HG03460 (cell line): ENCODE measurements around the gene SIRPA.
"Not testable (repeated sequence)": the region's sequence is repeated elsewhere in the genome, so short reads cannot be mapped to it uniquely, and the experiment has no call there.

ENCODE experiments used
- ATAC-seq: cut with Tn5 transposase; IDR thresholded peaks from one replicate; pipeline ENCODE4 v1.9.1; 2021; ENCODE audit not compliant: unreplicated experiment

The SIRPA gene

DNA sequence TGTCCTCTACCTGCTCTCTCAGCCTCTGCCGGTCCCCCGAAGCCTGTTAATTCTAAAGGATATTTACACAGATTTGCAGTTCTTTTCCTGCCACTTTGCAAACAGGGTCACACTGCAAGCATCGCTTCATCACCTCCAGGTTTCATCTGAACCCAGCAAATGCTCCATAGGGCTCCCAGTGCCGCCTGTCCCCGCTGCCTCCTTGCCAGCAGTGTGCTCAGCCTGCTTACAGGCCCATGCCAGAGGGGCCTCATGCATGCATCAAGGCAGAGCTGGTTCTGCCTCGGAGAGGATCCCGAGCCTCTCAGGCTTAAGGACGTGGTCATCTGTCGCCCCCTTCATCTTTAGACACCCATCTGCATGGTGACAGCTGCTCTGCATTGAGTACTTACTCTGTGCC lies 10.5 kb downstream of the SIRPA start:
- no peak for ATAC-seq

DNA sequence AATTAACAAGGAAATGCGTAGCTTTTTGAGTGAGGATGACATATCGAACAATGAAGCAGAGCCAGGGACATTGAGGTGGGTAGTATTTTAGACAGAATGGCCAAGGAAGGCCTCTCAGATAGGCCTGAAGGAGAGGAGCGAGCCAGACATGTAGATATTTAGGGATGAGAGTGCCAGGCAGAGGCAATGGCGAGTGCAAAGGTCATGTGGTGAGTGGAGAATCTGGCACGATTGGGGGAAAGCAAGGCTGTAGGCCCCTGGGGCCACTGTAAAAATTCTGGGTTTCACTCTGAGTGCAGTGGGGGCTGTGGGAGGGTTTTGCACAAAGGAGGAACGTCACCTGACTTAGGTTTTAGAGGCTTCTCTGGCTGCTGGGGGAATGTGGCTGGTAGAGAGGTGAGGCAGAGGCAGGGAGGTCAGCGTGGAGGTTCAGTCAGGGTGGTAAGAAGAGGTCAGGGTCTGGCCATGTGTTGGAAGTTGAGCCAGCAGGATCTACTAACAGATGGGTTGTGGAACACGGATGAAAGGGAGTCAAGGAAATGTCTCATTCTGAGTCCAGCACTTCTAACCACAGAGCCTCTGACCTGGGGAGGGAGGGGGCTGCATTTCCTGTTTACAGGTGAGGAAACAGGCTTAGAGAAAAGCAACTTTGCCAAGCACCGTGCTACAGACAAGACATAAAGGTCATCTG lies 11.3 kb downstream of the SIRPA start:
- ATAC-seq = no peak

DNA sequence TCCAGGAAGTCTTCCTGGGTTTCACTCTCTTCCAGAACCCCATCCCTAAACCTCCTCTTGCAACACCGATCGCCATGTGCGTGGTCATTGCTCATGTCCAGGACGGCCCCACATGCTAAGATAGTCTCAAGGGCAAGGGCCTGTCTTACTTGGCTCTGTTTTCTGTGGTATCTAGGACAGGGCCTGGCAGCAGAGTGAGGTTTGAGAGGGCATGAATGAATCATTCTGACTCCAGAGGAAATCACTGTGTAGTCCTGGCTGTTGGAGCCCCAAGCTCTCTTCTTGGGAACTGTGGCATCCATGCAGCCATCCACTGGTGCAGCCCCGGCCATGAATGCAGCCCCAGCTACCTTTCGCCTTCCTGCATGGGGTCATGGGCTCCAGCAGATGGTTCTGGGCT lies 12.4 kb downstream of the SIRPA start:
- no peak for ATAC-seq

DNA sequence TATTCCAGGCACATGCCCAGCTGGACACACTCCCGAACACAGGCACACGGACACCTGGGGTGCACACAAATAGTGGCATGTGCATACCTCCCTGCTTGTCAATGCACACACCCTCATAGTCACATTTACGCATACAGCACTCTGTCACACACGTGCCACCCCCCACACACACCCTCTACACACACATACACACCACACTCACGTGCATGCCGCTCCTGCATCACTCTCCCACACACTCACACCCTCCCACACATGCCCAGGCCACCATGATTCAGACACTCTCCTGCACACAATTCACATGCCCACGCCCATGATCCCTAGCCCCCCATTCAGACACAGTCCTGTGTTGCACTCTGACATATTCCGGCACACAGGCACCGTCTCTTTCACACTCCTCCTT lies 13.0 kb downstream of the SIRPA start:
- no peak for ATAC-seq

DNA sequence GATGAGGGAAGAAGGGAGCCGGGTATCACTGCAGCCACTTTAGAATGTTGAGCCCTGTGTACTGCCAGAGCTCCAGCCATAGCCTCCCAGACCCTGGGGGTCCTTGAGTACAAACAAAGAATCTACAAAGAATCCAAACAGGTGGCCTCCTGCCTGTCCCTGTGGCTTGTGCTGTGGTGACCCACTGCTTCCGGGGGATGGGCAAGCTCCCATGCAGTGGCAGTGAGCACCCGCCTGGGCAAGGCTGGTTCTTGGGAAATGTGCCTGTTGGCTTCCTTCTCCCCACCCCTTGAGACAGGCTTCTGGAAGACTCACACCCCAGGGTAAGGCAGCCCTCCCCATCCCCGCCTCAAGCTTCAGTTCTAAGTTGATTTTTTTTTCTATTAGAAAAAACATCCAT lies 13.9 kb downstream of the SIRPA start:
- ATAC-seq = no peak

DNA sequence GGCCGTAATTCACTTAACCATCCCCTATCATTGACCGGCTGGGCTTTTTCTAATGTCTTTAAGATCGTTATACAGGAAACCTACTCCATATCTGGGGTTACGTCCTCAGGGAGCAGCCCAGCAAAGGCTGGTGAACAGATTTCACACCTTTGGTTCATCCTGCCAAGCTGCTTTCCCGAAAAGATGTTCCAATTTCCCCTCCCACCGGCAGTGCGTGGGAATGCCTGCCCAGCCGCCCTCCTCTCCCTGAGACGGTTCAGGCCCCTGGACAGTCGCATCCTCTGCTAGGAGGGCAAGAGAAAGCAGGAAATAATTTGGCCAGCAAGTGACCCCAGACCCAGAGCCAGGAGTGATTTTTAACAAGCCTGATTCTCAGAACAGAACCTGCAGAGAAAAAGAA lies 16.3 kb downstream of the SIRPA start:
- no peak for ATAC-seq

DNA sequence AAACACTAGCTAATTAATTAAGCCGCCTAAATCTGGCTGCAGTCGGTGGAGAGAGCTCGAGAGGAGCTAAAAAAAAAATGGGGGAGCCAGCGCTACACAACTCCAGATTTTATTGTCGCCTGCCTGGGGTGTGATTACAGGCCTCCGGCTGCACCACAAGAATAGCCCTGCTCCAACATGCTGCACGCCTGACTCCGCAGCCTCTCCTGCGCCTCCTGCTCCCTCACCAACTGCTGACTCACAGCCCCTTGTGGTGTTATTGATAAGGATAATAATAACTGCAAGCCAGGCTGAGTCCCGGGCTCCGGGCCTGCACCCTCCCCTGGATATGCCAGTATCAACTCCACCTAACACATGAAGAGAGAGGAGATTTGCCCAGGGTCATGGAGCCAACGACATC lies 16.8 kb downstream of the SIRPA start:
- no peak for ATAC-seq

DNA sequence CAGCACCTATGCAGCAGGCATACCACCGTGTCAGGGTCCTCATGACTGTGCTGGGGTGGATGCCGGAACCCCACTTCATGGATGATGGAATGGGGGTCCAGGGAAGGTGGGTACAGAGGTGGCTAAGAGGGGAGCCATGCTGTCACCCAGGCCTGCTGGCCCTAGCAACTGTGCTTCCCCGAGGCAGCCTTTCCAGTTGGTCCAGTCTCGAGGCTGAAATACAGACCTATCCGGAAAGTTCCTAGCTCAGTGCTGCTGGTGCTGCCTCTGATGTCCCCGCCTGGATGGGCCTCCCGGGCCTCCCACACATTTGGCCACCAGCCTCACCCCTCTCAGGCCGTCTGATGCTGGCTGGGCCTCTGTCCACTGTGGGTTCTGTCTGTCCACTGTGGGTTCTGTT lies 17.4 kb downstream of the SIRPA start:
- ATAC-seq = no peak

DNA sequence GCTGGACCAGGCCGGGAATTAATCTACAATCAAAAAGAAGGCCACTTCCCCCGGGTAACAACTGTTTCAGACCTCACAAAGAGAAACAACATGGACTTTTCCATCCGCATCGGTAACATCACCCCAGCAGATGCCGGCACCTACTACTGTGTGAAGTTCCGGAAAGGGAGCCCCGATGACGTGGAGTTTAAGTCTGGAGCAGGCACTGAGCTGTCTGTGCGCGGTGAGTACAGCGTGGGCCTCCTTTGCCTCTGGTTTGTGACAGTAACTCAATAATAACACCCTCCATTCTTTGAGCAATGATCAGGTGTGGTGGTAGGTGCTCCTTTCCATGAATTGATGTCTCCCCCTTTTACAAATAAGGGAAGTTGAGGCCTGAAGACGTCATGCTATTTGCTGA lies 20.0 kb downstream of the SIRPA start:
- ATAC-seq = not testable (repeated sequence)

DNA sequence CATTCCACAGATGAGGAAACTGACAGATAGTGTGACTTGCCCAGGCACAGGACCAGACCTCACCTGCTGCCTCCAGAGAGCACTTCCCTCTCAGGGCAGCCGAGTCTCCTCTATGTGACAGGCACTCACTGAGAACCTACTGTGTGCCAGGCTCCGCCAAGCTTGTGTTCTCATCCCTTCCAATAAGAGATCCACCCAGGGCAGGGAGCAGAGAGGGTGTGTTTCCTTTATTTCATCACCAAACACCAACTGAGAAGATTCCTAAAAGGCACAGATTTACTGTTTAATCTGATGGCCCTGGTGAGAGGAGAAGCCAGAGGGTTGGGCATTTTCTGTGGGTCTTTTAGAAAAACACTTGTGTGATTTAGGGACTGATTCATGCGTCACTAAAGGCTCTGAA lies 20.5 kb downstream of the SIRPA start:
- ATAC-seq = no peak

DNA sequence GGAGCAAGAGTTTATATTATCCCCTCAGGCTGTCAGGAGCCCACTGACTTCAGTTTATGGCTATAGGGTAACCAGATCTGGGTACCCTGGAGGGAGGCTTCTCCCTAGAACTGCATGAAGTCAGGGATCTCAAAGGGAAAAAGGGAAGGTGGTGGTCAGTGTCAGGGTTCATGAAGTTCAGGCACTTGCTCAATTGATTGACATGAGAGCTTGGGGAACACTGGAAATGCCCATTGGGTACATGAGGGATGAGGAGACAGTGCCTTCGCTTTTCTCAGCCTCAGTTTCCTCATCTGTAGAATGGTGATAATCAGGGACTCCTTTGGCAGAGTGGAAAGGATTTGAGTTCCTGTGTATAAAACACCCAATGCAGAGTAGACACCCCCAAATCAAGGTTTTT lies 22.6 kb downstream of the SIRPA start:
- ATAC-seq = no peak

DNA sequence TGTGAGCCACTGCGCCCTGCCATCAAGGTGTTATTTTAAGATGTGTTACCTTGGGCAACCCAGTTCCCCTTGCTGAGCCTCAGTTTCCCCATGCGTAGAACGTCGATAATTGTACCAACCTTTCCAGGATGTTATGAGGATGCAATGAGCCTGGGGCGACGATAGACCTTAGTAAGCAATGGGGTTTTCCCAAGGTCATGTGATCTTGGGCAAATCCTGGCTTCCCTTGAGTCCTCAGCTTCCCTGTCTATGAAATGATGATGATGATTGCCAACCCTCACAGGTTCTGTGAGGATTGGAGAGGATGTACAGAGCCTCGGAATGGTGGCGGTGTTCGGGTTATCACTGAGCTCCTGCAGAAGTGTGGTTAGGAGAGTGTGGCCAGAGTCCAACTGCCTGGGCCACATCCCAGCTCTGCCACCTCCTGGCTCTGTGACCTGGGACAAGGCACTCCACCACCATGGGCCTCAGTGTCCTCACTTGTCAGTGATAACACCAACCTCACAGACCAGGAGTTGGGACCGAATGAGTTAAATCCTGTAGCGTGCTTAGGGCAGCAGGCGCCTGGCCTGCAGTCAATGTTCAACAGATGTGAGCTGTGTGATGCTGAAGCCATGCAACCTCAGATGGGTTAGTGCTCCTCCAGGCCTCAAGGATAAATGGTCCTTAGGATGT lies 23.4 kb downstream of the SIRPA start:
- no peak for ATAC-seq

DNA sequence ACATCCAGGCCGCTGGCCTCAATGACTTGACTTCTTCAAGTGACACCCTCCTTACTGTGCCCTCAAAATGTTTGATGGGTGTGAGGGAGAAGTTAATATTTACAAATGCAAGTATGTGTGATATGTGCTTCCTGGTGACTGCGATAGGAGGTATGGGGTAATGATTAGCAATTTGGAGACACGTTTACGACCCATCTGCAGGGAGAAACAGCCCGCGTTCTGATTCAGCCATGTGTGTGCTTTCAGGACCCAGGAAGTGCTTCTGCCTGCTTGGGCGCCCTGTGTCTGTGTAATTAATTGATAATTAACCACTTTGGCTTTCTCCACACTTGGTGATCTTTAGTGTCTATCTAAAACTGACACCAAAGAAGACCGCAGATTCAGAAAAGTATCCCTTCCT lies 25.0 kb downstream of the SIRPA start:
- no peak for ATAC-seq

DNA sequence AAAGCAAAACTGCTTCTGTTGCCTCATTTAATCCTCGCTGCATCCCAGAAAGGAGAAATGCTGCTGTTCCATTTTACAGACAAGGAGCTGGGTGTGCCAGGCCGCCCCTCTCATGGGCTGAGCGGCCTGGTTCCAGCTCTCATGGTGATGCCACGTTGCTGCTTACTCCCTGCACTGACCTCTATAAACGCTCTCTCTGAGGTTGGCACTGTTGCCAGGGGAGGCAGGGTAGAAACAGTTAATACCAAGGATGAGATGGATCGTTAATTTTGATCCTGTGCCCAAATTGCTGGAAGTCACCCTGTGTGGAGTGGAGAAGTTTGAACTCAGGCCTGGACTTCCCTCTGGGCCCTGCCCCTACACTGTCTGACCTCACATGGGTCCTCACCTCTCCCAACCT lies 25.6 kb downstream of the SIRPA start:
- ATAC-seq = no peak

DNA sequence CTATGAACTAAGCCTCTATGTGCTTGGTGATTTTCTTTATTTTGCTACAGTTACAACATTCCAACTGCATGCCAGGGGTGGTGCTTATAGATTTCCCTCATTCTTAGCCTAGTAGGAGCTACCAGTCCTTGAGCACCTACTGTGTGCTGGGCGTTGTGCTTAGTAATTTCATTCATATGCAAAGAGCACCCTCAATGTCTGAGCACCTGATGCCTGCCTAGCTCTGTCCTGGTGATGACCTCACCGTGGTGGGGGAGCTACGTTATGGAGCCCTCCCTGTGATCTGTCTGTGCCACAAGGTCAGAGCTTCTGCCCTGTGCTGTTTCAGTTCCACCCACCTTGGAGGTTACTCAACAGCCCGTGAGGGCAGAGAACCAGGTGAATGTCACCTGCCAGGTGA lies 26.8 kb downstream of the SIRPA start:
- ATAC-seq = not testable (repeated sequence)

DNA sequence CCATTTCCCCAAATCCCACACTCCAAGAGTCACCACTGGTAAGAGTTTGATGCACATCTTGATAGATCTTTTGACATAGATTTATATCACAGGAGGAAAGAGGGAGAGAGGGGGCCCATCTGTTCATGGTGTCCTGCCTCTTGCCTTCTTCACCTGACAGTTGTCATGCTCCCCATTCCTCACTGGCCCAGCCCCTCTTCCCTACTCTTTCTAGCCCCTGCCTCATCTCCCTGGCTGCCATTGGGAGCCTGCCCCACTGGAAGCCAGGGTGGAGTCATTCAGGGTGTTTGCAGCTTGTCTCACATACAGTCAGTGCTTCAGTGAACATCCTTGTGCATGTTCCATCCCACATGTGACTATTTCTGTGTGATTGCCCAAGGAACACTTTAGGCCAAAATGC lies 27.6 kb downstream of the SIRPA start:
- no peak for ATAC-seq

DNA sequence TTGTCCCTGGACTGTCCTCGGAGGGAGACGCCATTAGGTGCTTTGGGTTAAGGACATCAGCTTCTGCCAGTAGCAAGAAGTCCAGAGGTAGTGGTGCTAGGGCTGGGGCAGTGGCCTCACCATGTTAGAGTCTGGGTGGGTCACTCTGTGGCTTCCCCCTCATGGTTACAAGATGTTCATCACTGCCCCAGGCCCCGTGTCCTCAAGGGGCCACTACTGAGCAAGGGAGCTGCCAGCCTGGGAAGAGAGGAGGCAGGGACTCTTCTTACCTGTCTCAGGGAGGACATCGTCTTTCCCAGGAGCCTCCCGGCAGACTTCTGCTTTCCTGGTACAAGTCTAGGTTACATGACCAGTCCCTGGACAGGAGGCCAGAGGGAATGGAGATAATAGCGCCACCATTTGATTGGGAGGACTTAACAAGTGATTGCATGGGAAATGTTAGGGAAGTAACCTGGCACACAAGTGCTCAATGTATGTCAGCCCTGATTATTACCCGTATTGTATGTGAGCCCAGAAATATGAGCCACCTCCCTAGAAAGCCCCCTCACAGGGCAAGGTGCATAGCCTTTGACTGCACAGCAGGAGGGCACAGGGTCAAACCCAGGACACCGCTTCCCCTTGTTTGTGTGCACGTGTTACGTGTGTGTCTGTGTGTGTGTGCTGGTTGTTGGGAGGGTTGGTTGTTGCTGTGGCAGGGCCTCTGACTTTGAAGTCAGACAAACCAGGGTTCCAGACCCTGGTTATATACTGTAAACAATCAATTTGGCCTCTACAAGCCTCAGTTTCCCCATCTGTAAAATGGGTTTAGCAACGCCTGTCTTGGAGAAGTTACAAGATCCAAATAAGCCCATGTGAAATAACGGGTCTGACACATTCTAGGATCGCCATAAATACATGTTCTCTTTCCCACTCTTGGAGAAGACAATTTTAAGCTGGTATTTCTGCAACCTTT lies 30.0 kb downstream of the SIRPA start:
- ATAC-seq = no peak

DNA sequence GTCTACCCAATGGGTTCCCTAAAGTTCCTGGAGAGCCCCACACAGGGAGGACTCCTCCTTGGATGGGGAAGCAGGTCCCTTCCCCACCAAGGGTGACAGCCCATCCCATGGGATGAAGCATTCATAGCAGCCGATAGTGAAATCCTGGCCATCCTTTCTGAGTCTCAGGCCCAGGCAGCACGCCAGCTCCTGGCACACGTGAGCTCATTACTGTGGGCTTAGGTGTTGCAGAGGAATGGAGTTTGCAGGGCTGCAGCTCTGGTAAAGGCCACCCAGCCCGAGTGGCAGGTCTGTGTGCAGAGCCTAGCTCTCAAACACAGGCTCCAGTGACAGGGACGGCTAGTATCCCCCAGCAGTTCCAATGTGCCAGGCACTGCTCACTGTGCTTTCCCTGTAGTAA lies 31.0 kb downstream of the SIRPA start:
- no peak for ATAC-seq

DNA sequence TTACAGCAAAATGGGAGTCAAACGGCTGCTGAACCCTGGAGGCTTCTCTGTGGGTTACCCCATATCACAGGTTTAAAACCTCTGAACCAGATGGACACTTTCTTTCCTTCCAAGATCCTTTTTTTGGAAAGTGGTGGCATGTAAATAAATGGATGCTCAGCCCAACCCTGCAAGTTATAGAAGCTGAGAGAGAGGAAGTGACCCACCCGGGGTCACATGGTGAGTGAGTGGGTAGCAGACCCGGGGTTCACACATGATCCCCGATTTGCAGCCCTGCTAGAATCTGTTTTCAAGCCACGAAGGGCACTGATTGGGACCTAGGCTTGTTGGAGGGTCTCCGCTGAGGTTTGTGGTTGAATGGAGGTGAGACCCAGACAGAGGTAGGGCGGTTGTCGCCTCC lies 32.0 kb downstream of the SIRPA start:
- no peak for ATAC-seq

DNA sequence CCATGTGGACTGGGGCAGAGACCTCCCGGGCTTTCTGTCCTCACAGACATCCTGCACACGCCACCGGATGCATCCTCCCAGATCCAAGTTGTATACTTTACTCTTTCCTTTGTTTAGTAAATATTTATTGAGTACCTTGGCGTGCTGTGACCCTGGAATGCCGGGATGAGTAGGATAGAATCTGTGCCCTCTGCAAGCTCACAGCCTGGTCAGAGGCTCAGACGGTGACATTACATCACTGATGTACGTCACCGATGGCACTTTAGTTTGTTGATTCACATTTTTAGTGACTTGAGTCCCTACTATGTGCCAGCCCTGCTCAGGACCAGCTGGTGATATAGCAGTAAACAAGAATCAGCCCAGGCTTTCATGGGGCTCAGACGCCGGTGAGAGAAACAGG lies 32.9 kb downstream of the SIRPA start:
- no peak for ATAC-seq

DNA sequence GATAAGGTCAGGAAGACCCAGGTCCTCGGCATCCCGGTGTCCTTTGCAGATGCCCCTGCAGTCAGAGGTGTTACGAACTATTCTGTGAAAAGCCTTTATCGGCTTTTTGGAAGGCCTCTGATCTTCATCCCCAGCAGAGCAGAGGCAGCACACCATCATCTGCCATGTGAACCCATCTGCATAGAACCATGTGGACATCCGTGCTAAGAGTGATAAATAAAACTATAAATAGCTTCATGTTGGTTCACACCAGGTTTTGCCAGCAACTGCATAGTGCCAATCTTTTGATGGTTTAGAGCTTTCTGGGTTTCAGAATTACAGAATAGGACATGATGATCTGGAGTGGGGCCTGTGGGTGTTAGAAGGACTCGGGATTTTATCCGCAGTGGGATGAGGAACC lies 33.6 kb downstream of the SIRPA start:
- no peak for ATAC-seq

DNA sequence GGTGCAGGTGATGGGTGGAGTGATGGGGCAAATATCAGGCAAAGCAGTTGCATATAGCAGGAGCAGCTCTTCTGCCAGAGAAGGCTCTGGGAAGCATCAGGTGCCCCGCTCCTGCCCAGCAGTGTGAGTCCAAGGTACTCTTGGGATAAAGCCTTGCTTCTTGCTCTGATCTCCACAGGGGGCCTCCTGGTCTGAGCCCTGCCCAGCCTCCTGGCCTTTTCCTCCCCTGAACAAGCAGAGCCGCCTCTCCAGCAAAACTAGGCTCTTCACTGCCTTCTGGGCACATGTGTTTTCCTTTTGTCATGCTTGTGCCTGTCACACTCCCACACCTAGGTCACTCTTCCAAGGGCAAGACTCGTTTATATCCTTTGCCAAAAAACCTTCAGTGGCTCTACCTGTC lies 34.3 kb downstream of the SIRPA start:
- ATAC-seq = no peak
